Adrenal gland (tissue), 12 donors: Measurements from ENCODE around the gene KDM4B. TPM values are rescaled to one million over a fixed set of nuclear protein-coding genes. Genes with fewer than 3 reads are reported as not detected.

Experiments
- DNase-seq, 7 donors: peaks; one replicate each; pipeline ENCODE4 v3.0.0-alpha.2; 2019 to 2020
- H3K27ac ChIP-seq, 5 donors: fragments of 200-600 bp; sonication (generic) in 4 of 5; 1 replicate in 3 of 5; 2 replicates in 2 of 5; pipeline versions ENCODE4 v1.5.1 to v1.8.0; 2016 to 2020; ENCODE audit warnings: mild to moderate bottlenecking in 1 of 5
- H3K27me3 ChIP-seq: fragments of 200-600 bp; 2 replicates; pipeline ENCODE4 v1.8.0; 2021
- H3K36me3 ChIP-seq, 2 donors: fragments of 200-600 bp; replicated peaks in 1 of 2; 1 replicate in 1 of 2; 2 replicates in 1 of 2; pipeline versions ENCODE4 v1.5.1 to v1.8.0; 2018 to 2022
- H3K4me1 ChIP-seq, 2 donors: fragments of 200-600 bp; replicated peaks in 1 of 2; 1 replicate in 1 of 2; 2 replicates in 1 of 2; pipeline versions ENCODE4 v1.5.1 to v1.8.0; 2018 to 2021
- H3K4me3 ChIP-seq, 4 donors: fragments of 200-600 bp; sonication (generic) in 3 of 4; one replicate each; pipeline ENCODE4 v1.5.1; 2016 to 2018
- H3K9me3 ChIP-seq, 3 donors: fragments of 200-600 bp; sonication (generic) in 1 of 3; replicated peaks in 1 of 3; 1 replicate in 2 of 3; 2 replicates in 1 of 3; pipeline versions ENCODE4 v1.5.1 to v1.8.0; 2016 to 2021
- CTCF ChIP-seq, 6 experiments: fragments of 450-650 bp in 4 of 6; fragments of 200-600 bp in 2 of 6; sonication (generic) in 1 of 6; IDR thresholded peaks; 1 replicate in 5 of 6; 2 replicates in 1 of 6; pipeline versions ENCODE4 v1.5.1 to v1.8.0; 2016 to 2021; ENCODE audit warnings: antibody characterized with exemption in 6 of 6, mild to moderate bottlenecking in 2 of 6, moderate library complexity in 1 of 6
- POLR2A ChIP-seq, 2 donors: fragments of 450-650 bp; IDR thresholded peaks; one replicate each; pipeline ENCODE4 v1.6.1; 2017; ENCODE audit warnings: antibody characterized with exemption in 2 of 2, mild to moderate bottlenecking in 2 of 2, moderate library complexity in 1 of 2
- WGBS, 4 donors: extraction: QIAGEN DNeasy Blood & Tissue Kit in 2 of 4; methylation state at CpG; one replicate each; pipeline versions ENCODE4 v1.1.5 to v1.1.7; 2013 to 2017; 5-methylcytosine and 5-hydroxymethylcytosine counted together
- intact Hi-C, 2 donors: fragments of 100-400 bp; cut with DNase I; formaldehyde crosslinking; loops; one replicate each; pipeline versions ENCODE4 v1.14.1 to v1.15.0; 2022 to 2023
- polyA plus RNA-seq, 3 donors: library from polyadenylated mRNA; stranded (reverse); fragments of 200-250 nt in 2 of 3; fragments of 350-450 nt in 1 of 3; fragmentation: Illumina TruSeq in 1 of 3; extraction: RNeasy Lipid Tissue Mini Kit (QIAGEN cat#74804) in 1 of 3; gene quantifications; one replicate each; pipeline ENCODE4 v1.2.3, GENCODE V29; 2013 to 2014
- total RNA-seq, 9 donors: library from RNA; depleted of rRNA in 4 of 9; stranded (reverse); fragments of >200 nt in 4 of 9; fragments of 120-200 nt in 1 of 9; fragmentation: NEBNext Ultra II Directional in 1 of 9; extraction: Animal tissue kit (Norgen Biotek cat#: 25700) in 1 of 9; gene quantifications; one replicate each; pipeline versions ENCODE4 v1.1.0 to v1.2.4, GENCODE V29; 2013 to 2023
- donor health status: healthy with polysubstance abuse.
- donor health status: Bipolar disorder and iron deficiency.
- donor health status: DM: yes; HTN: yes; CAD: no.
- donor health status: DM: no; HTN: no; CAD: no.
- donor health status: DM: no; HTN: no; CAD: no.
- donor health status: DM: yes; HTN: yes; CAD: no.

The KDM4B gene
- total and polyA plus RNA-seq, 12 donors, result 9.8 to 65.1 (median 39.9) TPM

DNA sequence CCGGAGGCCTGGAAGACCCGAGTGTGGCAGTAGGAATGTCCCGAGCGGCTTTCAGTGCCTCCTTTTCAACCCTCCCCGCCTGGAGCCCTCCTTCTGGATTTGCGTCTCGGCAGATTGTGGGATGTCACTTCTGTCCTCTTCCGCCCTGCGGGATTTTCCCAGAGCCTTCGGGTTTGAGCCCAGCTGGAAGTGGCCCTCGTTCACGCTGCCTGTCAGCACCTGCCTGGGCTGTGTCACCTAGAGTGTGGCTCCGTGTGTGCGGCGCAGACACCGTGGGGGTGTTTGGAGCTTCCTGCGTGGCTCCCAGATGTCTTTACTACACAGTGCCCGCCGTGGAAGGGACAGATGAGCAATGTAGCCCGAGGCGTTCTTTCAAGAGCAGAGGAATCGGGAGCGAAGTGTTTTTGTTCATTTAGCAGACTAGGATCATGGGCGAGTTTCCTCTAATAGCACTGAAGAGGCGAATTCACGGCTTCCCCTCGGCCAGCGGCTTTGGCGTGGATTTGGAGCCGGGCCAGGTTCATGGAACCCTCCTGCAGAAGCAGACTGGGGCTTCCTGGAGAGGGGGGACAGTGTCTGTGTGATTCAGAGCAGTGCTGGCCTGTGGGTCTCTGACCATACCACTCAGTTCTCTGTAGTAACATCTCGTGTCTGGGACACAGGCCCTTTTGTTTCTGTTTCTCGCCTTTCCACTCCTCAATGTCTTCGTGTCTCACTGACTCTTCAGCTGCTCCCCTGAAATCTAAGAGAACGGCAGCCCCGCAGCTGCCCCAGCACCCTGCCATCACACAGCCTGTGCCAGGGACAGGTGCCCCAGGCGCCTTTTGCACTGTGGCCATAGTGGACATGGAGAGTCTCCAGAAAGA lies 68.0 kb downstream of the KDM4B start:
- peaks cover 0 to 42% of the 10 kb centered on the region in 2 donors for H3K36me3 ChIP-seq
- peaks cover 12 to 46% of the 10 kb centered on the region in 2 donors for H3K4me1 ChIP-seq
- peak in 1 of 7 donors; percentile 53 for DNase-seq
- no peak overlapping the region for H3K4me3 ChIP-seq
- intact Hi-C loops, result no loop called here
- WGBS, 4 donors, result 67 to 79% (median 71%) methylated on average over 28 to 36 of the region's 36 CpGs
- no peaks in the 10 kb centered on the region for H3K27me3 ChIP-seq
- no peaks in the 10 kb centered on the region for H3K9me3 ChIP-seq
- H3K27ac ChIP-seq, result peak overlapping the region in 1 of 5 donors; percentile 41
- no peak for TF ChIP-seq CTCF (IDR thresholded peaks at IDR 0.05)
- TF ChIP-seq POLR2A (IDR thresholded peaks at IDR 0.05), result no peak

GRCh38 chr19:5037936-5038335 lies 69.0 kb downstream of the KDM4B start:
- H3K27ac ChIP-seq, result peak overlapping the region in 1 of 5 donors; percentile 1
- H3K4me3 ChIP-seq, result no peak overlapping the region
- H3K27me3 ChIP-seq, result no peaks in the 10 kb centered on the region
- no peak for DNase-seq
- intact Hi-C loops, result no loop called here
- TF ChIP-seq POLR2A (IDR thresholded peaks at IDR 0.05) (no peak), CTCF (IDR thresholded peaks at IDR 0.05) (no peak)
- peaks cover 12 to 41% of the 10 kb centered on the region in 2 donors for H3K4me1 ChIP-seq
- 68 to 100% (median 73%) methylated on average over 2 to 17 of the region's 17 CpGs for WGBS, 4 donors
- H3K9me3 ChIP-seq, result no peaks in the 10 kb centered on the region
- peaks cover 0 to 45% of the 10 kb centered on the region in 2 donors for H3K36me3 ChIP-seq

GRCh38 chr19:5038631-5039271 lies 69.8 kb downstream of the KDM4B start:
- DNase-seq, result no peak
- Histone ChIP-seq H3K27ac (no peak overlapping the region), H3K4me3 (no peak overlapping the region), H3K36me3 (peaks cover 0 to 37% of the 10 kb centered on the region in 2 donors), H3K4me1 (peaks cover 12 to 41% of the 10 kb centered on the region in 2 donors), H3K27me3 (no peaks in the 10 kb centered on the region), H3K9me3 (no peaks in the 10 kb centered on the region)
- intact Hi-C loops, result no loop called here
- TF ChIP-seq POLR2A (IDR thresholded peaks at IDR 0.05), result no peak
- peak; percentile 37 to 50 (median 43) for TF ChIP-seq CTCF (IDR thresholded peaks at IDR 0.05)
- 64 to 76% (median 70%) methylated on average over 6 to 14 of the region's 14 CpGs for WGBS, 4 donors
